HCT116 (cell line): ENCODE results near the gene SALL4. TPM values are rescaled to one million over a fixed set of nuclear protein-coding genes. Genes with fewer than 3 reads are reported as not detected.
A peak's percentile ranks its signal among the peaks of the same experiment; 100 is the strongest.

Experiments
- ATAC-seq: fragments of 200-7000 bp; cut with Tn5 transposase; 2 replicates; pipeline ENCODE4 v1.9.1; 2020; ENCODE audit warnings: mild to moderate bottlenecking, moderate library complexity
- BruUV-seq: library from RNA; stranded (reverse); fragments of 400-500 nt; replicated peaks from 2 replicates; lab custom pipeline; 2021; lab: Mats Ljungman, UMichigan
- CTCF ChIA-PET: fragments of 300-600 bp; sonication (Branson Sonifier 250); formaldehyde crosslinking; loops from one replicate; lab custom pipeline; 2021; ENCODE audit warnings: antibody characterized with exemption; lab: Charles Lee
- POLR2A ChIA-PET: fragments of 300-600, 350-600 bp; sonication (Branson Sonifier 250); formaldehyde crosslinking; loops from one replicate; lab custom pipeline; 2021; ENCODE audit warnings: antibody characterized with exemption; lab: Charles Lee
- RAD21 ChIA-PET, 2 experiments: fragments of 300-600 bp; sonication (Branson Sonifier 250); formaldehyde crosslinking; loops; one replicate each; lab custom pipeline; 2023; ENCODE audit warnings: low total read pairs in 2 of 2; ENCODE audit not compliant: uncharacterized antibody in 2 of 2, unreplicated experiment in 2 of 2, low non-redundant PET in 1 of 2; lab: Charles Lee
- DNase-seq: peaks from one replicate; pipeline ENCODE4 v3.0.0-alpha.2; 2010; ENCODE audit warnings: low read depth, low spot score
- H2AFZ ChIP-seq: fragments of 200-600 bp; shearing (Covaris generic), sonication (generic); 2 replicates; pipeline ENCODE4 v1.6.1; 2017; ENCODE audit warnings: low read depth, mixed run types, mixed read lengths, antibody characterized with exemption, low read length; ENCODE audit not compliant: poor library complexity, severe bottlenecking
- H3K27ac ChIP-seq: 2 replicates; pipeline ENCODE4 v1.5.1; 2012; ENCODE audit warnings: low read depth, low read length
- H3K27me3 ChIP-seq: fragments of 200-600 bp; sonication (generic); 2 replicates; pipeline ENCODE4 v1.6.1; 2016; ENCODE audit warnings: mixed run types, low read length, mixed read lengths; ENCODE audit not compliant: insufficient read depth
- H3K36me3 ChIP-seq, 2 experiments: fragments of 200-500 bp in 1 of 2; fragments of 200-600 bp in 1 of 2; sonication (Bioruptor generic) in 1 of 2; sonication (generic) in 1 of 2; 2 replicates each; pipeline versions ENCODE4 v1.5.1 to v1.6.1; 2014 to 2016; ENCODE audit warnings: low read length in 2 of 2, inconsistent platforms in 1 of 2, mixed read lengths in 1 of 2, mixed run types in 1 of 2; ENCODE audit not compliant: insufficient read depth in 2 of 2, control insufficient read depth in 1 of 2
- H3K4me1 ChIP-seq, 2 experiments: fragments of 200-600 bp in 1 of 2; sonication (generic) in 1 of 2; 2 replicates each; pipeline versions ENCODE4 v1.5.1 to v1.6.1; 2012 to 2017; ENCODE audit warnings: low read length in 2 of 2, inconsistent platforms in 1 of 2, mild to moderate bottlenecking in 1 of 2, mixed read lengths in 1 of 2, mixed run types in 1 of 2, moderate library complexity in 1 of 2; ENCODE audit not compliant: insufficient read depth in 2 of 2, control insufficient read depth in 1 of 2
- H3K4me2 ChIP-seq: fragments of 200-600 bp; sonication (generic); 2 replicates; pipeline ENCODE4 v1.6.1; 2017; ENCODE audit warnings: mixed run types, low read length, mixed read lengths
- H3K4me3 ChIP-seq, 2 experiments: fragments of 200-600 bp in 1 of 2; sonication (generic) in 1 of 2; replicated peaks in 1 of 2; 2 replicates each; pipeline ENCODE4 v1.5.1; 2011 to 2016; ENCODE audit warnings: low read length in 2 of 2, control low read depth in 1 of 2, low read depth in 1 of 2, mild to moderate bottlenecking in 1 of 2, mixed read lengths in 1 of 2, mixed run types in 1 of 2
- H3K79me2 ChIP-seq: fragments of 200-600 bp; sonication (generic); 2 replicates; pipeline ENCODE4 v1.6.1; 2017; ENCODE audit warnings: mild to moderate bottlenecking, mixed run types, low read length, moderate library complexity, mixed read lengths; ENCODE audit not compliant: insufficient read depth
- H3K9ac ChIP-seq: fragments of 200-600 bp; sonication (generic); 2 replicates; pipeline ENCODE4 v1.6.1; 2016; ENCODE audit warnings: low read length, mixed read lengths
- H3K9me2 ChIP-seq: fragments of 200-600 bp; sonication (generic), shearing (Covaris generic); 2 replicates; pipeline ENCODE4 v1.6.1; 2017; ENCODE audit warnings: mixed run types, mild to moderate bottlenecking, moderate library complexity; ENCODE audit not compliant: insufficient read depth
- H3K9me3 ChIP-seq, 2 experiments: fragments of 200-500 bp in 1 of 2; fragments of 200-600 bp in 1 of 2; sonication (Bioruptor generic) in 1 of 2; sonication (generic) in 1 of 2; 2 replicates each; pipeline ENCODE4 v1.6.1; 2014 to 2017; ENCODE audit warnings: low read length in 2 of 2, mixed read lengths in 2 of 2, inconsistent platforms in 1 of 2, low read depth in 1 of 2, mild to moderate bottlenecking in 1 of 2, mixed run types in 1 of 2, moderate library complexity in 1 of 2; ENCODE audit not compliant: control insufficient read depth in 1 of 2, insufficient read depth in 1 of 2
- H4K20me1 ChIP-seq: fragments of 200-600 bp; sonication (generic), shearing (Covaris generic); 2 replicates; pipeline ENCODE4 v1.6.1; 2017; ENCODE audit warnings: mixed run types, mild to moderate bottlenecking, moderate library complexity; ENCODE audit not compliant: insufficient read depth
- CBX3 ChIP-seq: IDR thresholded peaks from 2 replicates; pipeline ENCODE4 v1.6.1; 2012; ENCODE audit warnings: low read depth
- CEBPB ChIP-seq: IDR thresholded peaks from 2 replicates; pipeline ENCODE4 v1.6.1; 2012; ENCODE audit warnings: low read depth
- ELF1 ChIP-seq: IDR thresholded peaks from 2 replicates; pipeline ENCODE4 v1.6.1; 2012; ENCODE audit warnings: low read depth, borderline replicate concordance
- FOSL1 ChIP-seq: IDR thresholded peaks from 2 replicates; pipeline ENCODE4 v1.6.1; 2012; ENCODE audit warnings: low read depth
- JUND ChIP-seq: IDR thresholded peaks from 2 replicates; pipeline ENCODE4 v1.6.1; 2012
- POLR2A ChIP-seq: IDR thresholded peaks from 2 replicates; pipeline ENCODE4 v1.7.0; 2011; ENCODE audit warnings: borderline replicate concordance; ENCODE audit not compliant: insufficient read depth, insufficient read length; ENCODE audit errors: extremely low read depth
- POLR2AphosphoS5 ChIP-seq: IDR thresholded peaks from 2 replicates; pipeline ENCODE4 v1.6.1; 2011; ENCODE audit warnings: mild to moderate bottlenecking, low read depth, low read length, moderate library complexity
- RAD21 ChIP-seq: IDR thresholded peaks from 2 replicates; pipeline ENCODE4 v1.6.1; 2012; ENCODE audit warnings: low read depth, mild to moderate bottlenecking
- SP1 ChIP-seq: IDR thresholded peaks from 2 replicates; pipeline ENCODE4 v1.6.1; 2012; ENCODE audit warnings: low read depth
- YY1 ChIP-seq: IDR thresholded peaks from 2 replicates; pipeline ENCODE4 v1.6.1; 2011; ENCODE audit warnings: low read length, low read depth, moderate library complexity, mild to moderate bottlenecking; ENCODE audit not compliant: insufficient replicate concordance; ENCODE audit errors: extremely low read depth
- ZFX ChIP-seq: fragments of 450-650 bp; IDR thresholded peaks from 2 replicates; pipeline ENCODE4 v1.6.1; 2017
- ZNF274 ChIP-seq: fragments of 200-500 bp; sonication (Bioruptor generic); IDR thresholded peaks from 2 replicates; pipeline ENCODE4 v1.6.1; 2014; ENCODE audit warnings: mild to moderate bottlenecking, low read depth, low read length, inconsistent platforms
- intact Hi-C: fragments of 100-400 bp; cut with micrococcal nuclease; formaldehyde crosslinking; loops from 2 replicates; pipeline ENCODE4 v1.10.0; 2022
- total RNA-seq: library from RNA; stranded (reverse); gene quantifications from one replicate; pipeline ENCODE4 v1.2.1, GENCODE V29; 2021; ENCODE audit not compliant: unreplicated experiment
- TF ChIP-seq, protein P1 (sequence below), 3 experiments: fragments of 200-600 bp in 1 of 3; sonication (generic) in 1 of 3; IDR thresholded peaks in 2 of 3; conservative IDR thresholded peaks in 1 of 3; 2 replicates each; pipeline ENCODE4 v1.5.1; 2012 to 2017; ENCODE audit warnings: low read depth in 2 of 3, low read length in 2 of 3, antibody characterized with exemption in 1 of 3, borderline replicate concordance in 1 of 3, control low read depth in 1 of 3, mild to moderate bottlenecking in 1 of 3, mixed read lengths in 1 of 3, mixed run types in 1 of 3, moderate library complexity in 1 of 3; ENCODE audit not compliant: insufficient read depth in 1 of 3
- TF ChIP-seq, protein P2 (sequence below): IDR thresholded peaks from 2 replicates; pipeline ENCODE4 v1.6.1; 2012; ENCODE audit warnings: low read depth

Gene SALL4
- total RNA-seq, 1 experiment from 2014 or later, result 1.9 TPM

DNA sequence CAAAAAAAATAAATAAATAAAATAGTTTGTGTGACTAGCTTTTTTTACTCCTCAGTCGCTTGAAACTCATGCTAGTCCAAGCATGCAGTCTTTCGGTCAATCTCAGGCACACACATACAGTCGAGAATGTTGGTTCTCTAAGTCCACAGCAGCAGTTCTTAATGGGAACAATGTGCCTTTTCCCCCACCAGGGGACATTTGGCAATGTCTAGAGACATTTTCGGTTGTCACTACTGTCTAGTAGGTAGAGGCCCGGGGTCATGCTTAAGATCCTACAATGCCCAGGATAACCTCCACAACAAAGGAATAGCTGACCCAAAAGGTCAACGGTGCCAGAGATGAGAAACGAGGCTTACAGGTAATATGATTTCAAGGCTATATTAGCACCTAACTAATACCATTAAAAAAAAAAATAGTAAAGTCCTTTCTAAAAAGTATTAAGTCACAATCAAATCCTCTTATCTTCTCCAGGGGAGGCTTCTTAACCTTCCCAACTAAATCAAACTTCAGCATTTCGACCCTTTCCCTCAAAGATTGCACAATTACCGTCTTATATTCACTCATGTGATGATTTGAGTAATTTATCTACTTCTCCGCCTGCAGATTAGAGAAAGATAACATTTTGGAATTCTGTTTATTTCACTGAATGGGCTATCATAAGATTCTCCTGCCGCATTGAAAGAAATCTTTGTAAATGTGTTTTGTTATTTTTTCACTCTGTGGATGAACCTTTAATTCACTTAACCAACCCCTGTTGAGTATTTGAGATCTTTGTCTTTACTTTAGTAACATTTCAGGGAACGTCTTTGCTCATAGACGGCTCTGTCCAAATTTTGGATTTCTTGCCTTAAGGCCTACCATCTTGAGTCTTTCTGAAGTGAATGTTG, 8.1 kb upstream of the SALL4 start:
- ATAC-seq (no peak), DNase-seq (no peak)
- ChIA-PET POLR2A (no interaction called here), CTCF (interaction anchor here (1.0 kb wide), 1 partner anchor 13 kb away, joined by 3 read pairs; no protein-coding TSS in a partner anchor), RAD21 (no interaction called here)
- no TSS peak for BruUV-seq
- H3K4me2 ChIP-seq, result no peak overlapping the region
- H3K4me3 ChIP-seq, result no peak overlapping the region
- H3K9me3 ChIP-seq, result no peaks in the 10 kb centered on the region
- no peak overlapping the region for H3K27ac ChIP-seq
- H3K9ac ChIP-seq, result no peak overlapping the region
- no peak overlapping the region for H2AFZ ChIP-seq
- H3K79me2 ChIP-seq, result no peaks in the 10 kb centered on the region
- intact Hi-C loops, result no loop called here
- TF ChIP-seq, protein P1, sequence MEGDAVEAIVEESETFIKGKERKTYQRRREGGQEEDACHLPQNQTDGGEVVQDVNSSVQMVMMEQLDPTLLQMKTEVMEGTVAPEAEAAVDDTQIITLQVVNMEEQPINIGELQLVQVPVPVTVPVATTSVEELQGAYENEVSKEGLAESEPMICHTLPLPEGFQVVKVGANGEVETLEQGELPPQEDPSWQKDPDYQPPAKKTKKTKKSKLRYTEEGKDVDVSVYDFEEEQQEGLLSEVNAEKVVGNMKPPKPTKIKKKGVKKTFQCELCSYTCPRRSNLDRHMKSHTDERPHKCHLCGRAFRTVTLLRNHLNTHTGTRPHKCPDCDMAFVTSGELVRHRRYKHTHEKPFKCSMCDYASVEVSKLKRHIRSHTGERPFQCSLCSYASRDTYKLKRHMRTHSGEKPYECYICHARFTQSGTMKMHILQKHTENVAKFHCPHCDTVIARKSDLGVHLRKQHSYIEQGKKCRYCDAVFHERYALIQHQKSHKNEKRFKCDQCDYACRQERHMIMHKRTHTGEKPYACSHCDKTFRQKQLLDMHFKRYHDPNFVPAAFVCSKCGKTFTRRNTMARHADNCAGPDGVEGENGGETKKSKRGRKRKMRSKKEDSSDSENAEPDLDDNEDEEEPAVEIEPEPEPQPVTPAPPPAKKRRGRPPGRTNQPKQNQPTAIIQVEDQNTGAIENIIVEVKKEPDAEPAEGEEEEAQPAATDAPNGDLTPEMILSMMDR (IDR thresholded peaks at IDR 0.05 in 2 of 3, conservative IDR thresholded peaks at IDR 0.05 in 1 of 3; ENCODE audit: borderline replicate concordance in 1 of 3, insufficient read depth in 1 of 3, low read depth in 2 of 3, low read length in 2 of 3), result peak in 2 of 3 experiments; percentile 23 to 33; a peak in 2 of 6 replicates
- TF ChIP-seq RAD21, result no peak
- no peak for TF ChIP-seq POLR2A
- no peaks in the 10 kb centered on the region for H3K4me1 ChIP-seq
- no peaks in the 10 kb centered on the region for H4K20me1 ChIP-seq
- no peaks in the 10 kb centered on the region for H3K27me3 ChIP-seq
- H3K9me2 ChIP-seq, result no peaks in the 10 kb centered on the region
- H3K36me3 ChIP-seq, result no peaks in the 10 kb centered on the region

DNA sequence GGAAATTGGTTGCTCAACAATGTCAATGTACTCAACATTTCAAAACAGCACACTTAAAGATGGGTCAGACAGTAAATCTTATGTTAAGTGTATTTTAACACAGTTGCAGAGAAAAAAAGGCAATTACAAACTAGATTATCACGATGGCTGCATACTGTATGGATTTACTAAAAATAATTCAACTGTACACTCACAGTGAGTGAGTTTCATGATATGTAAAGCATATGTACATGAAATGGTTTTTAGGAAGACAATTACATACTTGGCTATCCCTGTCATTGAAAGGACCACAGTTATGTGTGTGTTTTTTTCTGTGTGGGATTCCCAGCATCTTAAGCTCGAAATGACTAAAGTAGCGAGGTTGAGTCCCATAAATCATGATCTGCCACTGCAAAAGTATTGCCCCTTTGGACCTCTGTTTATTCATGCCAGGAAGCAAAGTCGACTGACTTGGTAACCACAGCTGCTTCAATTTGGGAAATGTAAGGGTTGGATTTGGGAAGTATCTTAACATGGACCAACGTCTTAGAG, 5.5 kb upstream of the SALL4 start:
- H3K27me3 ChIP-seq, result no peaks in the 10 kb centered on the region
- H3K79me2 ChIP-seq, result no peaks in the 10 kb centered on the region
- no peaks in the 10 kb centered on the region for H3K9me2 ChIP-seq
- TF ChIP-seq YY1 (no peak), POLR2A (no peak), CBX3 (no peak), ZFX (no peak), SP1 (no peak), JUND (no peak), CEBPB (no peak), ZNF274 (no peak), ELF1 (no peak), FOSL1 (no peak), POLR2AphosphoS5 (no peak)
- TF ChIP-seq, protein P2, sequence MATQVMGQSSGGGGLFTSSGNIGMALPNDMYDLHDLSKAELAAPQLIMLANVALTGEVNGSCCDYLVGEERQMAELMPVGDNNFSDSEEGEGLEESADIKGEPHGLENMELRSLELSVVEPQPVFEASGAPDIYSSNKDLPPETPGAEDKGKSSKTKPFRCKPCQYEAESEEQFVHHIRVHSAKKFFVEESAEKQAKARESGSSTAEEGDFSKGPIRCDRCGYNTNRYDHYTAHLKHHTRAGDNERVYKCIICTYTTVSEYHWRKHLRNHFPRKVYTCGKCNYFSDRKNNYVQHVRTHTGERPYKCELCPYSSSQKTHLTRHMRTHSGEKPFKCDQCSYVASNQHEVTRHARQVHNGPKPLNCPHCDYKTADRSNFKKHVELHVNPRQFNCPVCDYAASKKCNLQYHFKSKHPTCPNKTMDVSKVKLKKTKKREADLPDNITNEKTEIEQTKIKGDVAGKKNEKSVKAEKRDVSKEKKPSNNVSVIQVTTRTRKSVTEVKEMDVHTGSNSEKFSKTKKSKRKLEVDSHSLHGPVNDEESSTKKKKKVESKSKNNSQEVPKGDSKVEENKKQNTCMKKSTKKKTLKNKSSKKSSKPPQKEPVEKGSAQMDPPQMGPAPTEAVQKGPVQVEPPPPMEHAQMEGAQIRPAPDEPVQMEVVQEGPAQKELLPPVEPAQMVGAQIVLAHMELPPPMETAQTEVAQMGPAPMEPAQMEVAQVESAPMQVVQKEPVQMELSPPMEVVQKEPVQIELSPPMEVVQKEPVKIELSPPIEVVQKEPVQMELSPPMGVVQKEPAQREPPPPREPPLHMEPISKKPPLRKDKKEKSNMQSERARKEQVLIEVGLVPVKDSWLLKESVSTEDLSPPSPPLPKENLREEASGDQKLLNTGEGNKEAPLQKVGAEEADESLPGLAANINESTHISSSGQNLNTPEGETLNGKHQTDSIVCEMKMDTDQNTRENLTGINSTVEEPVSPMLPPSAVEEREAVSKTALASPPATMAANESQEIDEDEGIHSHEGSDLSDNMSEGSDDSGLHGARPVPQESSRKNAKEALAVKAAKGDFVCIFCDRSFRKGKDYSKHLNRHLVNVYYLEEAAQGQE, result no peak
- H3K4me2 ChIP-seq, result no peak overlapping the region
- BruUV-seq, result no TSS peak
- no peak for DNase-seq
- H3K4me3 ChIP-seq, result no peak overlapping the region
- no peak for ATAC-seq
- no peaks in the 10 kb centered on the region for H3K36me3 ChIP-seq
- no peaks in the 10 kb centered on the region for H4K20me1 ChIP-seq
- ChIA-PET CTCF (interaction anchor here (0.7 kb wide), 1 partner anchor 107 kb away, joined by 3 read pairs; no protein-coding TSS in a partner anchor), RAD21 (no interaction called here), POLR2A (no interaction called here)
- no peaks in the 10 kb centered on the region for H3K9me3 ChIP-seq
- intact Hi-C loops, result no loop called here
- H3K9ac ChIP-seq, result no peak overlapping the region
- H3K27ac ChIP-seq, result no peak overlapping the region
- no peaks in the 10 kb centered on the region for H3K4me1 ChIP-seq
- no peak overlapping the region for H2AFZ ChIP-seq
